Measurements from ENCODE around the gene HEXA. TPM values are rescaled to one million over a fixed set of nuclear protein-coding genes. Genes with fewer than 3 reads are reported as not detected.

Gene HEXA
- total RNA-seq, 1 donor = 122 TPM

DNA sequence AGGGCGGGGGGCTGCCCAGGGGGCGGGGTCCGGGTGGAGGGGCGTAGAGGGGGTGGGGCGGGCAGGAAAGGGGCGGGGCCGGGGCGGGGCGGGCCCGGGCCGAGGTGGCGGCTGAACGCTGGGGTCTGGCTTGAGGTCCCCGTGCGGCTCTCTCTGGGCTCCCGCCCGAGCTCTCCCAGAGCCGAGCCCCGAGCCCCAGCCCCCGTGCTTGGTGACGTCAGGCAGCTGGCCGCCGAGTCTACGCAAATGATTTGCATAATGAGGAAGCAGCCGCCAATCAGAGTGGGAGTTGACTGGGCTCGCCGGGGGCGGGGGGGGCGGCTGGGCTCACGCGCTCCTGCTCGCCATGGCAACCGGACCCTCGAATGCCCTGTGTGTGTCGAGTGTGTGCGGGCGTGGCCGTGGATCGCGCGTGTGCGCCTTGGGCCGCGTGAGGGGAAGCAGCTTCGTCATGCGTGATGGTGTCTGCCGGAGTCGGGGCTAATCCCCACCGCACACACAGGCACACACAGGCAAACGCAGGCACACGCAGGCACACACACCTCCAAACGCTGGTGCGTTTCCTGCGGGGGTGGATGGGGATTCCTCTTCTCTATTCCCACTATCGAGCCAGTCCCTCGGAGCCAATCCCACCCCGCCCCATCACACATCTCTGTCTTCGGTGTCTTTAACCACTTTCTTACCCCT, 55.7 kb downstream of the HEXA start, which contains the start of gene CELF6:
CELF6 (minus strand) TSS at position 173 of the 687 bp plus-strand sequence. CDS start 283 bp downstream, outside the sequence.
- Histone ChIP-seq H2AFZ (ENCODE audit: low read length) (peak within 1 kb of the TSS; percentile 77), H3K4me2 (ENCODE audit: insufficient read depth, low read length) (peak within 1 kb of the TSS; percentile 91), H3K9me3 (ENCODE audit: low read depth, low read length) (no peaks in the 10 kb centered on the region), H3K79me2 (ENCODE audit: insufficient read depth, low read length) (no peaks in the 10 kb centered on the region), H4K20me1 (ENCODE audit: insufficient read depth, low read length) (peaks cover 5% of the 10 kb centered on the region), H3K36me3 (ENCODE audit: insufficient read depth, low read length) (no peaks in the 10 kb centered on the region), H3K27me3 (ENCODE audit: insufficient read depth, low read length) (no peaks in the 10 kb centered on the region), H3K27ac (ENCODE audit: low read depth, low read length) (no peak within 1 kb of the TSS), H3K4me1 (ENCODE audit: insufficient read depth, low read length) (peaks cover 6% of the 10 kb centered on the region), H3K4me3 (ENCODE audit: insufficient read depth, low read length) (peak within 1 kb of the TSS; percentile 73)
- TF ChIP-seq, protein P1, sequence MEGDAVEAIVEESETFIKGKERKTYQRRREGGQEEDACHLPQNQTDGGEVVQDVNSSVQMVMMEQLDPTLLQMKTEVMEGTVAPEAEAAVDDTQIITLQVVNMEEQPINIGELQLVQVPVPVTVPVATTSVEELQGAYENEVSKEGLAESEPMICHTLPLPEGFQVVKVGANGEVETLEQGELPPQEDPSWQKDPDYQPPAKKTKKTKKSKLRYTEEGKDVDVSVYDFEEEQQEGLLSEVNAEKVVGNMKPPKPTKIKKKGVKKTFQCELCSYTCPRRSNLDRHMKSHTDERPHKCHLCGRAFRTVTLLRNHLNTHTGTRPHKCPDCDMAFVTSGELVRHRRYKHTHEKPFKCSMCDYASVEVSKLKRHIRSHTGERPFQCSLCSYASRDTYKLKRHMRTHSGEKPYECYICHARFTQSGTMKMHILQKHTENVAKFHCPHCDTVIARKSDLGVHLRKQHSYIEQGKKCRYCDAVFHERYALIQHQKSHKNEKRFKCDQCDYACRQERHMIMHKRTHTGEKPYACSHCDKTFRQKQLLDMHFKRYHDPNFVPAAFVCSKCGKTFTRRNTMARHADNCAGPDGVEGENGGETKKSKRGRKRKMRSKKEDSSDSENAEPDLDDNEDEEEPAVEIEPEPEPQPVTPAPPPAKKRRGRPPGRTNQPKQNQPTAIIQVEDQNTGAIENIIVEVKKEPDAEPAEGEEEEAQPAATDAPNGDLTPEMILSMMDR (IDR thresholded peaks at IDR 0.05; ENCODE audit: extremely low read depth, low read depth, low read length) = no peak
- DNase-seq (ENCODE audit: insufficient read length, low spot score, missing footprints) = peak; percentile 97

DNA sequence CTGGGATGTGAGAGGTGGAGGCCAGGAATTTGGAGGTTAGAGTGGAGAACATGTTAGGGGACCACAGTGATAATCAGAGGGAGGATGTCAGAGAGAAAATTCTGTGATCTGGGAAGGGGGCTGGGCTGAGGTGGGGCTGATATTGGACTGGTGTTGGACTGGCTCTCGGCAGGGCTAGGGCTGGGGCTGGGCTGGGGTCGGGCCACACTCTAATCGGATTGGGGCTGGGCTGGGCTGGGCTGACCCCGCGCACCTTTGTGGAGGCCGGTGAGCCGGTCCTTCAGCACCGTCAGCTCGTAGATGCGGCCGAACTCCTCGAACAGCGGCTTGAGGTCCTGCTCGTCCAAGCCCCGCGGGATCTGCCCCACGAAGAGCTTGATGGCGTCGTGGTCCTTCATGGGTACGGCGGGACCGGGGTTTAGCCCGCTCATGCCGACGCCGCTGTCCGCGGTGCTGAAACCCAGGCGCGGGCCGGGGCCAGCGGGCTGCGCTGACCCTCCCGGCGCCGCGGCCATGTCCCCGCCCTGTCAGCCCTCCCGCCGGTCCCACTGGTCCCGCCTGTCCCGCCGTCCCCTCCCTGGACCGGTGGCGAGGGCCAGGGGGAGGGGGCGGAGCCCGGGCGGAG, 56.3 kb downstream of the HEXA start:
- H3K36me3 ChIP-seq (ENCODE audit: insufficient read depth, low read length) = no peaks in the 10 kb centered on the region
- H3K4me3 ChIP-seq (ENCODE audit: insufficient read depth, low read length) = peak overlapping the region; percentile 33
- peaks cover 5% of the 10 kb centered on the region for H4K20me1 ChIP-seq (ENCODE audit: insufficient read depth, low read length)
- H3K27ac ChIP-seq (ENCODE audit: low read depth, low read length) = no peak overlapping the region
- DNase-seq (ENCODE audit: insufficient read length, low spot score, missing footprints) = peak; percentile 95
- H3K4me2 ChIP-seq (ENCODE audit: insufficient read depth, low read length) = no peak overlapping the region
- peaks cover 6% of the 10 kb centered on the region for H3K4me1 ChIP-seq (ENCODE audit: insufficient read depth, low read length)
- H2AFZ ChIP-seq (ENCODE audit: low read length) = no peak overlapping the region
- no peaks in the 10 kb centered on the region for H3K9me3 ChIP-seq (ENCODE audit: low read depth, low read length)
- TF ChIP-seq, protein P1 (IDR thresholded peaks at IDR 0.05; ENCODE audit: extremely low read depth, low read depth, low read length) = no peak
- H3K27me3 ChIP-seq (ENCODE audit: insufficient read depth, low read length) = no peaks in the 10 kb centered on the region
- no peaks in the 10 kb centered on the region for H3K79me2 ChIP-seq (ENCODE audit: insufficient read depth, low read length)

DNA sequence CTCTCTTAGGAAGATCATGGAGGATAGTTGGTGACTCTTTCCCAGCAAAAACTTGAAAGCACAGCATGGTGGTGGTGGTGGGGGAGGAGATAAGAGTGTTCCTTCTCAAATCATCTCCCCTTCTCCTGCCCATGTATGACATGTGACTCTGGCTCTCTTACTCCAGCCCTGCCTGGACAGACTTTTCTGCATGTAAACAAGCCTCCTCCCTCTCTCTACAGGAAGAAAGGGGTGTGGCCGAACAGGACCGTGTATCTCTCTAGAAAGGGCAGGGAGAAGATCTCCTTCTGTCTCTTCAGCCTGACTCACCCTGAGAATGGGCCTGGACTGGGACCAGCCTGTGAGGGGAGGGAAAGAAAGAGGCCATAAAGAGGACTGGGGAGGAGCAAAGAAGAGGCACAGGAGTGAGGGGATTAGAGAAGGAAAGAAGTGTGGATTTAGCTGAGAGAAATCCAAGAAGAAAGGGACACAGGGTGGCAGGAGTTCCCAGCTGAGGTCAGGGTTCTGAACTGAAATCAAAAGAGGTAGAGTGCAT, 57.3 kb downstream of the HEXA start:
- Histone ChIP-seq H3K4me2 (ENCODE audit: insufficient read depth, low read length) (no peak overlapping the region), H4K20me1 (ENCODE audit: insufficient read depth, low read length) (peaks cover 5% of the 10 kb centered on the region), H3K4me3 (ENCODE audit: insufficient read depth, low read length) (no peak overlapping the region), H3K27me3 (ENCODE audit: insufficient read depth, low read length) (no peaks in the 10 kb centered on the region), H3K4me1 (ENCODE audit: insufficient read depth, low read length) (peaks cover 6% of the 10 kb centered on the region), H3K79me2 (ENCODE audit: insufficient read depth, low read length) (no peaks in the 10 kb centered on the region), H3K36me3 (ENCODE audit: insufficient read depth, low read length) (no peaks in the 10 kb centered on the region), H3K27ac (ENCODE audit: low read depth, low read length) (no peak overlapping the region), H2AFZ (ENCODE audit: low read length) (no peak overlapping the region), H3K9me3 (ENCODE audit: low read depth, low read length) (no peaks in the 10 kb centered on the region)
- TF ChIP-seq, protein P1 (IDR thresholded peaks at IDR 0.05; ENCODE audit: extremely low read depth, low read depth, low read length) = no peak
- DNase-seq (ENCODE audit: insufficient read length, low spot score, missing footprints) = no peak
